Stimulated activated CD4-positive, alpha-beta T cell treated with anti-CD3 and anti-CD28 coated beads, TNF-alpha, amount 100 ng/mL, for 48 hours (primary cell): ENCODE results near the gene UCHL3.
"Not testable (repeated sequence)": the region's sequence is repeated elsewhere in the genome, so short reads cannot be mapped to it uniquely, and the experiment has no call there.

ENCODE experiments used
- DNase-seq, 3 donors: peaks; one replicate each; pipeline ENCODE4 v3.0.0-alpha.2; 2020; ENCODE audit warnings: low read depth in 3 of 3

The UCHL3 gene

DNA sequence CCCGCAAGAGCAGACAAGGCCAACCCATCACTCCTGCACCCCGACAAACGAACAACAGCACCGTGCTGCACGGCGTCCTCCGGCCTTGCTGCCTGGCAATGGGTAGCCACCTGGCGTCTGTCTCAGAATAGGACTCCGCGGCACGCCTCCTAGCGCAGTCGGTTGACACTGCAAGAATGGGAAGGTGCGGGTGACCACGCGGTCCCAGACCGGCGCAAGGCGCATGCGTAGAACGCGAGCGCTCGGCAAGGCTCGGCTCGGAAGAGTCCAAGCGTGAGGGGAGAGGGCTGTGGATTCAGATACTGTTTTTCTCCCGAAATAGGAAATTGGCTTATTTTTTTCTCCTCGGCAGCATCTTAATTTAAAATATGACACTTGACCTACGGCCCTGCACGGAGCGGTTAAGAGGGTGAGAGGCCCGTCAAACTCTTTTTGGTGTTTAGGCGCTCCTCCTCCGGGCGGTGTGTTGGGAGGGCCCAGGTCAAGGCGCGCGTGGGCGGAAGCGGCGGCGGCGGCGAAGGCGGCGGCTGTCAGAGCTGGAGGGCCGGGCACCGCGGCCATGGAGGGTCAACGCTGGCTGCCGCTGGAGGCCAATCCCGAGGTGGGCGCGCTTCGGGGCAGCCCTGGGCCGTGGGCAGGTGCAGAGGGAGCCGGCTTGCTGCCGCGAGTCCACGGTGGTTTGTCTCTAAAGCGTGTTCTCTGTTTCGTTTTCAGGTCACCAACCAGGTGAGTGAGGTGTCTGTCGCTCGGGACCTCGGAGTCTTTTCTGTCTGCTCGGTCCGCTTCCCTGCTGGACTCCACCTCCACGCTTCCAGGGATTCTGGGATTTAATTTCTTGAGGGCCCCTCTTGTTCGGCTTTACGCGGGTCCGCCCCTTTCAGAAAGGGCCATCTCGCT is at the start of gene UCHL3:
TSS of gene UCHL3 (plus strand) at position 530 of the 897 bp plus-strand sequence. CDS start at position 560, 30 bp downstream.
- peak; percentile 93 to 96 (median 95) for DNase-seq

DNA sequence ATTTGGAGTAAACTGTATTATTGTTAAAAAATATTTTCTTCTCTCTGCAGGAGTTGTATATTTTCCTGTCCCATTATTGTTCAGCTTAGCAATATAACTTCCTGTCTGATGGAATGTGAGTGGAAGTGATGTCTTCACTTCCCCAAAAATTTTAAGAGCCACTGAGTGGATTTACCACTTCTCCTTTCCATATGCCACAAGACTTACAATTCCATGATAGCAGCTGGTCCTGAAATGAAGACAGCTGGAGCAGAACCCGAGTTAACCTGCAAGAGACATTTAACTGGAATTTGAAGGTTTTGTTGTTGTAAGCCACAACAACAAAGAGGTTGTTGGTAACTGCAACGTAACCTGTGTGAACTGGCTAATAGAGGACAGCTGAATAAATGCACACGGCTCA is 44.3 kb upstream of the UCHL3 start:
- DNase-seq, result no peak

DNA sequence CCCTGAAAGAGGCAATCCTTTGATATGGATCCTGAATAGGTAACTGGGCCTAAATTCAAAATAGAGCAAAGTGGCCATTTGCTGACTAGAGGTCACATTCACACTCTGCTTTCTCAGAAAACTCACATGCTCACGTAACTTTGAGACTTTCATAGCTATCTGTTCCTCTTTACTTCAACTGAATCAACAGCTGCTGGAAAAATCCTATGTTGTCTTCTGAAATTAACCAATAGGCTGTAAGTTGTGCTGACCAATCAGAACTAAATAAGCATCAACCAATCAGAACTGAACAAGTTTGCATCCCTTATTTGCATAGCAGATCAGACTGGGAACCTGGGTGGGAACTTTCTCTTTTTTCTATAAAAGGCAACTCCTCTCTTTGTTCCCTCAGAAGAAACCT is 43.6 kb upstream of the UCHL3 start:
- no peak for DNase-seq

DNA sequence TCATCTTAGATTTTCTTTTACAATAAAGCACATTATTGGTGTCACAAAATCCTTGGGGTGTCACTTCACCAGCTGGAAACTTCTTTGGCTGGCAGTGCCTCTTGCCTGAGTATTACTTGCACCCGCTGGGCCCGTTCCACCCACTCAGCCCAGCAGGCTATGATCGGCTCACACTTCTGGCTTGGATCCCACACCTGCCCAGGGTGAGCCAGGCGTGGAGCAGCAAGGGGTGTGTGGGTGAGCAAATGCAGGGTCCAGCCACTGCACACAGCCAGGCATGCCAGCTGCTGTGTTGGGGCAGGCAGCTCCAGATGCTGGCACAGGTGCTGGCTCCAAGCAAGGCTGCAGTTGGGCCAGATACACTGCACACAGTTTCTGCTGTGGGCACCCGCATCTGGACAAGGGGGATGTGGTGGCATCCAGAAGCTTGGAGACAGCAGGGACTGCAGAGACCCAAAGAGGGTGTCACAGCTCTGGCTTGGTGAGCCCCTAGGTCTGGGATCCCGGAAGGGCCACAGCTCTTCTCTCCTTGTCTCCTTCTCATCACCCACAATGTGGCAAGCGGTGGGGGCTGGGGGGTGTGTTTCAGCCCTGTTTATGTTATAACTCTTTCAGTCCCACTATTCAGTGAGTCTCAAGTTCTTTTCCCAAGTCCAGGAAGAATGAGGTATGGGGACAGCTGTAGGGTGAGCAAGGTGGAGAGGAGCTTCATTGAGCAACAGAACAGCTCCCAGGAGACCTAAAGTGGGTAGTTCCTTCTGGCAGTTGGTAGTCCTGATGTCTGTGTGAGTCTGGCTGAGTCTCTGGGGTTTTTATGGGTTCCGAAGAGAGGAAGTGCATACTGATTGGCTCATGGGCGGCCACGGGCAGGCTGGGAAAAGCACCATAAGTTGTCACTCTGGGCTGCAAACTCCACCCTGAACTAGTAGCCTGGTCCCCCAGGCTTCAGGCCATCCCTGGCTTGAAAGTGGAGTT is 42.3 kb upstream of the UCHL3 start:
- no peak for DNase-seq

DNA sequence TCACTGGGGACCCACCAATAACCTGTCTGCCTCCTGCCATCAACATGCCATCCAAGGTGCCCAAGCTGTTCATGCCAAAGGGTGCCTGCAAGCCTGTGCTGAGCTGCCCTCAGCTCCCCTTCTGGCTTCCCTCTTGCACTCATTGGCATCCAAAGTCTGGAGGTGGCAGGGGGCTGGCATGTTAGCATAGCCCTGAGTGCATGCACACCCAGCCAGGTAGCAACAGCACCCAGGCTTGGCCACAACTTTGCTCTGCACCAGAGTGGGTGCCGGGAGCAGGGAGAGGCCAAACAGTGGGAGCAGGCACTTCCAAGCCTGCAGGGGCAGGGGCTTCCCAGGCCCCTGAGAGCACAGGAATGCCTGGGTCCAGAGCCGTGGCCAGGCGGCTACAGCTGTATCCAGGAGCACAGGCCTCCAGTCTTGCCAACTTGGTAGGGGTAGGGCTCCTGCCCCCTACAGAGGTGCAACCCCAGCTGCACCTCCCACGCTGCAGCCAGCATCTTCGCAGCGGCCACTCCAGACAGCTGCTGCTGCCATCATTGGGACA is 41.5 kb upstream of the UCHL3 start:
- no peak for DNase-seq

DNA sequence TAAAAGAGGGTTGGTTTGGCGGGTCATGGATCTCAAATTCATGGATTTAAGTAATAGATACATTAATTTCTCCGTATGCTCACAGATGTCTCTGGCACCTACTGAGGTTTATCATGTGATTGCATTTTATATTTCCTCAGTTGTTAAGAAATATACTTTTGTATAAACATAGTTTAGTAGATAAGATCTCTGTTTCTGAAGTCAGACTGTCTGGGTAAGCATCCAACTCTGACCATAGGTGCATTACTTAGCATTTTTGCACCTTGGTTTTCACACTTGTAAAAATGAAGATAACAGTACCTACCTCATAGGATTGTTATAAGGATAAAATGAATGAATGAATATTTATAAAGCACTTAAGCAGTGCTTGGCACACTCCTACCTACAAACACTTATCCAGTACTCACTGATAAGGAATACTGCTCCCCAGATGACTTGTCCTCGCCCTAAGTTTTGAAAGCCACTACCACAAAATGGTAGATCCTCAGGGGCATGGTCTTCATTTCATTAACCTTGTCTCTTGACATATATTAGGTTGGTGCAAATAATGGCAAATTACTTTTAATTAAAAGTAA is 38.5 kb upstream of the UCHL3 start:
- DNase-seq, result no peak

DNA sequence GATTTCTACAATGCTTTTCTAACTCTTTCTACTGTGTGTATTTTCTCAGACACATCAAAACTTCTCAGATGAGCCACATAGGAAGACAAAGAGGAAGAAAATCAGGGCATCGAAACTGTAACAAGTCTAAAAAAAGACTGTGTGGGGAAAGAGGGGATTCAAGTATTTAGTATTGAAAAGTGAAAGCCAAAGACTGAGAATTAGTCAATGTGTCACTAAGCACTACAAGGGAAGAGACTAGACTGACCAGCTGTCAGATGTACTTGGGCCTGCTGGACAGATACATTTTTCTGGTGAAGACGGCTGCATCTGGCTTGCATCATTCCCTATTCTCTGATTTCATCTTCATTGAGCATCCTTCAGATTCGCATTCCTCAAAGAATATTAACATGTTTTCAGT is 37.3 kb upstream of the UCHL3 start:
- no peak for DNase-seq

DNA sequence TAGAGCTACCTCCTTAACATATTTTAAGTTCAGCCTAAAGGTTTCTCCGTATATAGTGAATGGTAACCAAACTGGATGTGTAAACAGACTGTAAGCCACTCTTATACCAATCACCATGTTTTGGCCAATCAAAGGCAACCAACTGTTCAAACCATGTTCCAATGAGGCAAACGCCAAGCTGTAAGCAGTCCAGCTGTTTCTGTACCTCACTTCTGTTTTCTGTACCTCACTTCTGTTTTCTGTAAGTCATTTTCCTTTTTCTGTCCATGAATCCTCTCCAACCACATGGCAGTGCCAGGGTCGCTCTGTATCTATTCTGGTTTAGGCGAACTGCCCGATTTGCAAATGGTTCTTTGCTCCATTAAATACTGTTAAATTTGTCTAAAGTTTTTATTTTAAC is 36.3 kb upstream of the UCHL3 start:
- DNase-seq, result no peak

DNA sequence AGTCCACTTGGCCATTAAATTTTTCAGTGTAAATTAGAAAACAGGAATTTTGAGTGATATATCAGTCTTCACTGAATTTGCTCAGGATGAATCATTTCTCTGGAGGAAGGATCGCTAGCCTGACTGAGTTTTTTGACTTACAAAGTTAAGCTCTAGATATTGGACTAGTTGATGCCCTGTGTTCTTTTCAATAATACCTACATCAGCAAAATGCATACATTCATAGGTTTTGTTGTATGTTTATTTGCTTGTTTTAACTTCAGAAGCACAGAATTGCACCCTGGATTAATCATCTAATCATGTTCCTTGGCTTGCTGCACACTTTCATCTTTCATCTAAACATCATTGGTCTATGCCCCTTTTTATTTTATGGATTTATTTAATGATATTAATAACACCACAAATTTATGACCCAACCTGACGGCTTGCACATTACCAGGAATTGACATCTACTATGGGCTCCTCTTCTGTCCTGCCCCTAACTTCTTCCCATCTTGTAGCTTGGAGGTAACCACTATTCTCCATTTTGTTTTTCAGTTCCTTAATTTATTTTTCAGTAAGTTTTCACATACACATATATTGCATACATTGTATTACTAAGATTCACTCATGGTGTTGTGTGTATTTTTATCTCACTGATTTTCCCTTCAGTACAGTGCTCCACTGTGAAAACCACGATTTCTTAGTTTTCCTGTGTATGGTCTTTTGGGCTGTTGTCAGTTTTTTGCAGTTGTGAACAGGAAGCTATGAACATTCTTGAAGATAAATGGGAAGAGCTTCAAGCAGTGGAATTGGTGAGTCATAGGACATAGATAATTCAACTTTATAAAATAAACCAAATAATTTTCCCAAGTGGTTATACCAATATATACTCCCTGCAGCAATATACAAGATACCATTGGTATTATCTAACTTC is 35.3 kb upstream of the UCHL3 start:
- no peak for DNase-seq

DNA sequence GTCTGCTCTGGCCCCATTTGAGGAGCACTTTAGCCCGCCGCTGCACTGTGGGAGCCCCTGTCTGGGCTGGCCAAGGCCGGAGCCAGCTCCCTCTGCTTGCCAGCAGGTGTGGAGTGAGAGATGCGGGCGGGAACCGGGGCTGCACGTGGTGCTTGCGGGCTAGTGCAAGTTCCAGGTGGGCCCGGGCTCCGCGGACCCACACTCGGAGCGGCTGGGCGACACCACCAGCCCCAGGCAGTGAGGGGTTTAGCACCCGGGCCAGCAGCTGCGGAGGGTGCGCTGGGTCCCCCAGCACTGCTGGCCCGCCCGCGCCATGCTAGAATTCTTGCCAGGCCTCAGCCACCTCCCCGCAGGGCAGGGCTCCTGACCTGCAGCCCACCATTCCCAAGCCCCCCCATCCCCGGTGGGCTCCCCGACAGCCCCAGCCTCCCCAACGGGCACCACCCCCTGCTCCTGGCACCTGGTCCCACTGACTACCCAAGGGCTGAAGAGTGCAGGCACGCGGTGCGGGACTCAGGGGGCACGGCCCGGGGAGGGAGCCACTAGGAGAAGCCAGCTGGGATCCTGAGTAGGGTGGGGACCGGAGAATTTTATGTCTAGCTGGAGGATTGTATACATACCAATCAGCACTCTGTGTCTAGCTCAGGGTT is 31.0 kb upstream of the UCHL3 start:
- no peak for DNase-seq

DNA sequence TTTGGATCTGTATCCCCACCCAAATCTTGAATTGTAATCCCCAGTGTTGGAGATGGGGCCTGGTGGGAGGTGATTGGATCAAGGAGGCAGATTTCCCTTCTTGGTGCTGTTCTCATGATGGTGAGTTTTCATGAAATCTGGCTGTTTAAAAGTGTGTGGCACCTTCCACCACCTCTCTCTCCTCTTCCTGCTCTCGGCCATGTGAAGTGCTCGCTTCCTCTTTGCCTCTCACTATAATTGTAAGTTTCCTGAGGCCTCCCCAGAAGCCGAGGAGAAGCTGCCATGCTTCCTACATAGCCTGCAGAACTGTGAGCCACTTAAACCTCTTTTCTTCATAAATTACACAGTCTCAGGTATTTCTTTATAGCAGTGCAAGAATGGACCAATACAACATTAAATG is 27.6 kb upstream of the UCHL3 start:
- DNase-seq, result no peak

DNA sequence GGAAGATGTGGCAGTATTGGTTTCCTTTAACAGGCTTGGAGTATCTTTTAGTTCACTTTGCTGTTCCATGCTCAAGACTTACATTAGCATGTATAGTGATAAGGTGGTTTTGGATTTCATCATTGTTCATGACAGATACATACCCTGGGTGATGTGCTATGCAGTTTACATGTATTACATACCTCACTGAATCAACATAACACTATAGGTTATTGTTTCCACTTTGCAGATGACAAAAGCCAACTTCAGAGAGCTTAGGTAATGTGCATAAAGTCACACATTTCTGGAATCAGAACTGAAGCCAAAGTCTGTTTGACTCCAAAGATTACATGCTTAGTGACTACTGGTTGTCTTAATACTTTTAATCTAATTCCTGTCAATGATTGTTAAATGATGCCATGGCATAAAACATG is 19.0 kb upstream of the UCHL3 start:
- no peak for DNase-seq

DNA sequence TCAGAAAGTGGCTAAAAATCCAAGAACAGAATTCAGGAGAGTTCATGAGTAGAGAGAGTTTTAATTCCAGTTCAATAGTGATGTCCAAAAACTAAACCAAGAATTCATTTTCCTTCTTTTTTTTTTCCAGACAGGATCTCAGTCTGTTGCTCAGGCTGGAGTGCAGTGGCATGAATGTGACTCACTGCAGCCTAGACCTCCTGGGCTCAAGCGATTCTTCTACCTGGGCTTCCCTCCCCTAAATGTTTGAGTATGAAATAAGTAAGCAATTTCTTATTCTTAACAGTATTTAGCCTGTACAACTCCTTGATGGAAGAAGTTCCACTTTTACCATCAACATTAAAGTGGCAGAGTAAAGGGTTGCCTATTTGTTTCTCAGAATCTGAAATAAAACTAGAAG is 15.7 kb upstream of the UCHL3 start:
- no peak for DNase-seq

DNA sequence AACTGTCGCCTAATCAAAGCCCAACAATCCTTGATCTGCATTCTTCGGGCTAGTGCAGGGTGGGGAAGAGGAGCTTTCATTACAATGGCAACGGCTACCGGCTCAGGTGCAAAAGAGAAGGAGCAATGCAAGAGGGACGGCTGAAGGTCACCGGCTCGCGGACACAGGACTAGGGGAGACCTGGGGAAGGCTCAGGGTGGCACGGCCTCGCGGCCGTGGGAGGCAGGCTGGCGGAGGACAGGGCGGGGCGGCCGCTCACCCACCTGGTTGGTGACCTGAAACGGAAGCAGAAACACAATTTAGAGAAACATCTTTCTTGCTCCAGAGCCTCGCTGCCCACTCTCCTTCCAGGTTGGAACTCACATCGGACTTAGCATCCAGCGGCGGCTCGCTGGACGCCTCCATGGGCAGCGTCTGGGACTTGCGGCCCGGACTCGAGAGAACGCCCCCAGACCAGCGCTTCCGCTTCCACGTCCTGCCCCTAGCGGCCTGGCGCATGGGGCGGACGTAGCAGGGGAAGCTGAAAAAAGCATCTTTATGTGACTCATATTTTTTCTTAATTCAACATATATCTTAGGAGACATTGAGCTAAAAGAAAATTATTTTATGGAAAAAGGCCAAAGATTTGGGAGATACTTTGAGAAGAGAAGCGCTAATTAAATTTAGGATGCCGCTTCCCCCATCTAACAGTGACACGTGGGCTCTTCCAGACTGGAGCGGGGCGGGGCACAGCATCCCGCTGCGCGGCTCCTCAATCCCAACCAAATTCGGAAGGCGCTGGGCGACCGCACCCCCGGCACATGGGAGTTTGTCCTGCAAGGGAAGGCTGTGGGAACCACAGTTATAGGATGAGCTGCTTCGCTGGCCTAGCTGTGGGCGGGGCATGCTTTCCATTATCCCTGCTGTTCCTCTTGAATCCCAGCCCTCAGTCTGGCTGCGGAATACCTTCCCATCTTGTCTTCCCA is 11.9 kb upstream of the UCHL3 start, which contains the start of gene COMMD6:
TSS of gene COMMD6 (minus strand) at position 441 of the 965 bp plus-strand sequence. CDS start at position 405, 36 bp downstream.
- DNase-seq, result peak; percentile 33 to 67 (median 37)

DNA sequence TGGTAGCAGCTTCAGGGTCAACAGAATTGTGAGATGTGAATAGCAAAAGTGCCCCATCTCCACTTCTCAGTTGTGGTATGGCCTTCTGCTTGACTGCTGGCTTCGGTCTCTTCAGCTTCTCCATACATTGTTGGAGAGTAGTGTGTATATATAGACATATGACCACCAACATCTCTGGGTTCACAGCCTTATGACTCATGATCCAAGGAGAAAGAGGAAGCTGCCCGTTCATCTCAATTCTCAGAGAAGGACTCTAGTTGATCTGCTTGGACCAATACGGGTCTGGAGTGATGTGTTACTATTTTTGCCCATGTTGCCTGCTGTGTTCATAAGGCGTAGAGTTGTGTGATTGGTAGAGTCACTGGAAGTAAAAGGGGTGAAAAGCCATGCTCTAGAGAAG is 8.3 kb upstream of the UCHL3 start:
- DNase-seq, result no peak

DNA sequence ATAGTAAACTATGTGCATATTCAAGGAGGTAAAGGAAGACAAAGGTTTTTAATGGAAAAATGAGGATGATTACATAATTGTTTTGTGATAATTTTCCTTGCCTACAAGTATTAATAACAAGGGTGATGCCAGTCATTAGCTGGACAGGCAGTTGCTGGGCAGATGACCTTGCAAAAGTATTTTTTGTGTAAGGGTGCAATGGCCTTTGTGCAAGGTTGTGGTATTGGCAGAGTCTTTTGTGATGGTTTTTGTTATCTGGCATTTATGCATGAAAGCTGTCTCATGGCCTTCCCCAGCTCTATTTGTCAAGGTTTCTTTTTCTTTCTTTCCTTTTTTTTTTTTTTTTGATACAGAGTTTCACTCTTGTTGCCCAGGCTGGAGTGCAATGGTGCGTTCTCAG is 7.6 kb upstream of the UCHL3 start:
- no peak for DNase-seq

DNA sequence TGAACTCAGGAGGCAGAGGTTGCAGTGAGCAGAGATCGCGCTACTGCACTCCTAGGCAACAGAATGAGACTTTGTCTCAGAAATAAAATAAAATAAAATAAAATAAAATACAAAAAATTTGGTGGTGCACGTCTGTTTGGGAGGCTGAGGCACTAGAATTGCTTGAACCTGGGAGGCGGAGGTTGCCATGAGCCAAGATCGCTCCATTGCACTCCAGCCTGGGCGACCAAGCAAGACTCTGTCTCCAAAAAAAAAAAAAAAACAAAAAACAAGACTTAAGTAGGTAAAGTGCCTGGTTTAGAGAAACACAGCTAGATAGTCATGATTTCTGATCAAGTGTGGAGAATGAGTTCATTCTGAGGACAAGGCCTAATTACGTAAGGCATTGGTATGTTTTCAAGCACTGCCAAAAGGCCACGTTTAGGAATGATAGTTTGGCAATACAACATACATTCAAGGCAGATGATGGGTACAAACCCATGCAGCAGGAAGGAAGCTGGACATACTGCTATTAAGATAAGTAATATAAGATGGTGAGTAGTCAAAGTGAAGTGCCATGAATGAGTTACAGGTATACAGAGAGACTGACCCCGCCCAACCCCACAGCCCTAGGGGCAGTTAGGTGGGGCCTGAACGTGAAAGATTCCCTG is 4.8 kb upstream of the UCHL3 start:
- DNase-seq, result no peak

DNA sequence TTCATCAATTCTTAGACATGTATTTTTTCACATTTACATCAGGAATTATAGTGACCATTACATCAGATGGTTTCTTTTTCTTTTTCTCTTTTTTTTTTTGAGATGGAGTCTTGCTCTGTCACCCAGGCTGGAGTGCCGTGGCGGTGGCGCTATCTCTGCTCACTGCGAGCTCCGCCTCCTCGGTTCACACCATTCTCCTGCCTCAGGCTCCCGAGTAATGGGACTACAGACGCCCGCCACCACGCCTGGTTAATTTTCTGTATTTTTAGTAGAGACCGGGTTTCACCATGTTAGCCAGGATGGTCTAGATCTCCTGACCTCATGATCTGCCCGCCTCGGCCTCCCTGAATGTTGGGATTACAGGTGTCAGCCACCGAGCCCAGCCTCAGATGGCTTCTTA is 4.2 kb upstream of the UCHL3 start:
- not testable (repeated sequence) for DNase-seq
